HEK293 (cell line): ENCODE measurements around the gene AP5Z1.

Experiments used
- SP2 ChIP-seq: fragments of 450-650 bp; formaldehyde crosslinking; IDR thresholded peaks from 2 replicates; pipeline ENCODE4 v1.5.1; 2016; ENCODE audit warnings: missing biosample characterization, missing genetic modification characterization
- TF ChIP-seq, protein P1 (sequence below): fragments of 450-650 bp; formaldehyde crosslinking; IDR thresholded peaks from 2 replicates; pipeline ENCODE4 v1.5.1; 2016; ENCODE audit warnings: missing biosample characterization, missing genetic modification characterization
- TF ChIP-seq, protein P2 (sequence below): fragments of 450-650 bp; formaldehyde crosslinking; IDR thresholded peaks from 2 replicates; pipeline ENCODE4 v1.5.1; 2016; ENCODE audit warnings: missing biosample characterization, missing genetic modification characterization
- TF ChIP-seq, protein P3 (sequence below): fragments of 450-650 bp; formaldehyde crosslinking; IDR thresholded peaks from 2 replicates; pipeline ENCODE4 v1.5.1; 2016; ENCODE audit warnings: missing biosample characterization, missing genetic modification characterization

DNA sequence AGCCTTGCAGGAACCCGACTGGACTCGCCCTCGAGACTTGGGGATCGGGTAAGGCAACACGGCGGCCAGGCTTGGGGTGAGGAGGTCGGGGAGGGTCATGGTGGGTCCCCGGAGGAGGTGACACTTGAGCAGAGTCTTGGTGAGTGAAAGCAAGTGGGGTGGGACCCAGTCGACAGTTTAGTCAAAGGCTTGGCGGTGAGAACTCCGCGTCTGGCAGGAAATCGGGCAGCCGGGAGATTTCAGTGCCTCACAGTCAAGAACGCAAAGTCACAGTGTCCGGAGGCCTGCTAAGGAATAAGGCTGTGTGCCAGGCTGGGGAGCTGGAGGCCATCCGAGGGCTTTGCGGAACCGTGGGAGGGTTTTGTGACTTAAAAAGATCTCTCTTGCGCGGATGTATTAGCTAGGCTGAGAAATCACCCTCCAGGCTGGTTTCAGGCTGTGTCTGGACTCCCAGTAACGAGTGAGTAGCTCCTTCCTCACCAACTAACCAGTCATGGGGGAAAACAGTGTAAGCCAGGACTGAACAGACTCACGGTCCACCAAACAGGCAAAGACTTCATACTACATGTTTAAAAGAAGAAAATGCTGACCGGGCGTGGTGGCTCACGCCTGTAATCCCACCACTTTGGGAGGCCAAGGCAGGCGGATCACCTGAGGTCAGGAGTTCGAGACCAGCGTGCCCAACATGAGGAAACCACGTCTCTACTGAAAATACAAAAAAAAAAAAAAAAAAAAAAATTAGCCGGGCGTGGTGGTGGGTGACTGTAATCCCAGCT, 613 bp downstream of the AP5Z1 start:
- TF ChIP-seq, protein P1, sequence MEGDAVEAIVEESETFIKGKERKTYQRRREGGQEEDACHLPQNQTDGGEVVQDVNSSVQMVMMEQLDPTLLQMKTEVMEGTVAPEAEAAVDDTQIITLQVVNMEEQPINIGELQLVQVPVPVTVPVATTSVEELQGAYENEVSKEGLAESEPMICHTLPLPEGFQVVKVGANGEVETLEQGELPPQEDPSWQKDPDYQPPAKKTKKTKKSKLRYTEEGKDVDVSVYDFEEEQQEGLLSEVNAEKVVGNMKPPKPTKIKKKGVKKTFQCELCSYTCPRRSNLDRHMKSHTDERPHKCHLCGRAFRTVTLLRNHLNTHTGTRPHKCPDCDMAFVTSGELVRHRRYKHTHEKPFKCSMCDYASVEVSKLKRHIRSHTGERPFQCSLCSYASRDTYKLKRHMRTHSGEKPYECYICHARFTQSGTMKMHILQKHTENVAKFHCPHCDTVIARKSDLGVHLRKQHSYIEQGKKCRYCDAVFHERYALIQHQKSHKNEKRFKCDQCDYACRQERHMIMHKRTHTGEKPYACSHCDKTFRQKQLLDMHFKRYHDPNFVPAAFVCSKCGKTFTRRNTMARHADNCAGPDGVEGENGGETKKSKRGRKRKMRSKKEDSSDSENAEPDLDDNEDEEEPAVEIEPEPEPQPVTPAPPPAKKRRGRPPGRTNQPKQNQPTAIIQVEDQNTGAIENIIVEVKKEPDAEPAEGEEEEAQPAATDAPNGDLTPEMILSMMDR (tag by site-specific recombination), result no peak
- TF ChIP-seq, protein P2, sequence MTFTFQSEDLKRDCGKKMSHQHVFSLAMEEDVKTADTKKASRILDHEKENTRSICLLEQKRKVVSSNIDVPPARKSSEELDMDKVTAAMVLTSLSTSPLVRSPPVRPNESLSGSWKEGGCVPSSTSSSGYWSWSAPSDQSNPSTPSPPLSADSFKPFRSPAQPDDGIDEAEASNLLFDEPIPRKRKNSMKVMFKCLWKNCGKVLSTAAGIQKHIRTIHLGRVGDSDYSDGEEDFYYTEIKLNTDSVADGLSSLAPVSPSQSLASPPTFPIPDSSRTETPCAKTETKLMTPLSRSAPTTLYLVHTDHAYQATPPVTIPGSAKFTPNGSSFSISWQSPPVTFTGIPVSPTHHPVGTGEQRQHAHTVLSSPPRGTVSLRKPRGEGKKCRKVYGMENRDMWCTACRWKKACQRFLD (tag by site-specific recombination), result no peak
- TF ChIP-seq, protein P3, sequence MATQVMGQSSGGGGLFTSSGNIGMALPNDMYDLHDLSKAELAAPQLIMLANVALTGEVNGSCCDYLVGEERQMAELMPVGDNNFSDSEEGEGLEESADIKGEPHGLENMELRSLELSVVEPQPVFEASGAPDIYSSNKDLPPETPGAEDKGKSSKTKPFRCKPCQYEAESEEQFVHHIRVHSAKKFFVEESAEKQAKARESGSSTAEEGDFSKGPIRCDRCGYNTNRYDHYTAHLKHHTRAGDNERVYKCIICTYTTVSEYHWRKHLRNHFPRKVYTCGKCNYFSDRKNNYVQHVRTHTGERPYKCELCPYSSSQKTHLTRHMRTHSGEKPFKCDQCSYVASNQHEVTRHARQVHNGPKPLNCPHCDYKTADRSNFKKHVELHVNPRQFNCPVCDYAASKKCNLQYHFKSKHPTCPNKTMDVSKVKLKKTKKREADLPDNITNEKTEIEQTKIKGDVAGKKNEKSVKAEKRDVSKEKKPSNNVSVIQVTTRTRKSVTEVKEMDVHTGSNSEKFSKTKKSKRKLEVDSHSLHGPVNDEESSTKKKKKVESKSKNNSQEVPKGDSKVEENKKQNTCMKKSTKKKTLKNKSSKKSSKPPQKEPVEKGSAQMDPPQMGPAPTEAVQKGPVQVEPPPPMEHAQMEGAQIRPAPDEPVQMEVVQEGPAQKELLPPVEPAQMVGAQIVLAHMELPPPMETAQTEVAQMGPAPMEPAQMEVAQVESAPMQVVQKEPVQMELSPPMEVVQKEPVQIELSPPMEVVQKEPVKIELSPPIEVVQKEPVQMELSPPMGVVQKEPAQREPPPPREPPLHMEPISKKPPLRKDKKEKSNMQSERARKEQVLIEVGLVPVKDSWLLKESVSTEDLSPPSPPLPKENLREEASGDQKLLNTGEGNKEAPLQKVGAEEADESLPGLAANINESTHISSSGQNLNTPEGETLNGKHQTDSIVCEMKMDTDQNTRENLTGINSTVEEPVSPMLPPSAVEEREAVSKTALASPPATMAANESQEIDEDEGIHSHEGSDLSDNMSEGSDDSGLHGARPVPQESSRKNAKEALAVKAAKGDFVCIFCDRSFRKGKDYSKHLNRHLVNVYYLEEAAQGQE, result no peak
- no peak for TF ChIP-seq SP2 (tag by site-specific recombination)
